Measurements from ENCODE around the gene UPF1. TPM values are rescaled to one million over a fixed set of nuclear protein-coding genes. Genes with fewer than 3 reads are reported as not detected.

UPF1 gene
- total RNA-seq, 1 donor from 2014 or later: 75.8 TPM

DNA sequence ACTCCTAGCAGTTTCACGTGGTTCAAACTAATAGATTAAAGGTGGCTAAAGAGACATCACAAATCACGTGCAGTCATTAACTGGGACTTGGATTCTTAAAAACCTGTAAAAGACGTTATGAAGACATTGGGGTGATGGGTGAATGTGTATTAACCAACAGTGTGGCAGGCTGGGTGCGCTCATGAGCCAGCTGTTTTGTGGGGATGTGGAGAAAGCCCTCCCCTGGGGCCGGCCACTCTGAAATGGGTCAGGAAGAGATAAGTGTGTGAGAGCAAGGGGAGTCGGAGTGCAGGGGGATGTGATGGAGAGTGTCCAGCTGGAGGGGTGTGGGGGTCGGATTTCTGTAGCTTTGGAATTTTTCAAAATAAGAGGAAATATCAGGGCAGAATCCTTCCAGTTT is 10.4 kb downstream of the UPF1 start:
- no peak for DNase-seq
- peaks cover 23% of the 10 kb centered on the region for H3K36me3 ChIP-seq
- no peaks in the 10 kb centered on the region for H3K9me3 ChIP-seq
- H3K27me3 ChIP-seq (ENCODE audit: low read depth): no peaks in the 10 kb centered on the region
- peaks cover 89% of the 10 kb centered on the region for H3K4me1 ChIP-seq
- no peak for ATAC-seq
- TF ChIP-seq, protein P1, sequence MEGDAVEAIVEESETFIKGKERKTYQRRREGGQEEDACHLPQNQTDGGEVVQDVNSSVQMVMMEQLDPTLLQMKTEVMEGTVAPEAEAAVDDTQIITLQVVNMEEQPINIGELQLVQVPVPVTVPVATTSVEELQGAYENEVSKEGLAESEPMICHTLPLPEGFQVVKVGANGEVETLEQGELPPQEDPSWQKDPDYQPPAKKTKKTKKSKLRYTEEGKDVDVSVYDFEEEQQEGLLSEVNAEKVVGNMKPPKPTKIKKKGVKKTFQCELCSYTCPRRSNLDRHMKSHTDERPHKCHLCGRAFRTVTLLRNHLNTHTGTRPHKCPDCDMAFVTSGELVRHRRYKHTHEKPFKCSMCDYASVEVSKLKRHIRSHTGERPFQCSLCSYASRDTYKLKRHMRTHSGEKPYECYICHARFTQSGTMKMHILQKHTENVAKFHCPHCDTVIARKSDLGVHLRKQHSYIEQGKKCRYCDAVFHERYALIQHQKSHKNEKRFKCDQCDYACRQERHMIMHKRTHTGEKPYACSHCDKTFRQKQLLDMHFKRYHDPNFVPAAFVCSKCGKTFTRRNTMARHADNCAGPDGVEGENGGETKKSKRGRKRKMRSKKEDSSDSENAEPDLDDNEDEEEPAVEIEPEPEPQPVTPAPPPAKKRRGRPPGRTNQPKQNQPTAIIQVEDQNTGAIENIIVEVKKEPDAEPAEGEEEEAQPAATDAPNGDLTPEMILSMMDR (IDR thresholded peaks at IDR 0.05): no peak
- intact Hi-C loops (cut with DNase I): no loop called here
- H3K27ac ChIP-seq: no peak overlapping the region
- H3K4me3 ChIP-seq: no peak overlapping the region

DNA sequence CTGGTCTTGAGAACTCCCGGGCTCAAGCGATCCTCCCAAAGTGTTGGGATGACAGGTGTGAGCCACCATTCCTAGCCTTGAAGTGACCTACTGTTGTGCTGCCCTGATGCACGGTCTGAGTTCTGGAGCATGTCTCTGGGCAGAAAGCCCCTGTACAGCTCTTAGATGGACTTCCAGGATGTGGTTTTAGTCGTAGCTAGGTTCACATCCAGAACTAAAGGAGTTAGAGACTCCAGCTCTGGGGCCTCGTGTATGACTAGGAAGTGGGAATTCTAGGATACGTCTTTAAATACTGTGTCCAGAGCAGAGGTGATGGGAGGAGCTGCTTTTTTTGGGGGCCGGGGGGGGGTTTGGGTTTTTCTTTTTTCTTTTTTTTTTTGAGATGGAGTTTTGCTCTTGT is 12.2 kb downstream of the UPF1 start:
- intact Hi-C loops (cut with DNase I): no loop called here
- H3K9me3 ChIP-seq: no peaks in the 10 kb centered on the region
- no peak for ATAC-seq
- H3K4me1 ChIP-seq: peaks cover 89% of the 10 kb centered on the region
- H3K27me3 ChIP-seq (ENCODE audit: low read depth): no peaks in the 10 kb centered on the region
- H3K36me3 ChIP-seq: peaks cover 19% of the 10 kb centered on the region
- TF ChIP-seq, protein P1 (IDR thresholded peaks at IDR 0.05): no peak
- no peak overlapping the region for H3K4me3 ChIP-seq
- DNase-seq: no peak
- H3K27ac ChIP-seq: no peak overlapping the region

DNA sequence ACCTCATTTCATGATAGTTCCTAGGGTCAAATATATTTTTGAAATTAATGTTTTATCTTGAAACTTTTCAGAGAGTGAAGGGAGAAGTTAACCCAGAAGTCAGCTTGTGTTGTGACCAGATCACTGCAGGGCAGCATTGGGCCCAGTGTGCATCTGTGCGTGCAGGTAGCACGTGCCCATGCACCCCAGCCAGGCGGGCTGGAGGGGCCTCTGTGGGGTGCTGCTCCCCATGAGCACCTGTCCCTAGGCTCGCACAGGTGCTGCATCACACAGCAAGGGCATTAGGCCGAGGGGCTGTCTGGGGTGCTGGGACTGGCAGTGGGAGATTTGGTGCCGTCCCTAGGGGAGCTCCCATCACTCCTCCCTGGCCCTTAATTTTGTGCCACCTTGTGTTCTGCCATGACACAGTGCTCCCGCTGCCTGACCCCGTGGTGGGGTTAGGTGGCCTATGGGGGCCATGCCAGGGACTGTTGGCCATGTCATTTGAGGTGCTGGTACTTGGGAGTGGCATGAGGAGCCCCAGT is 13.1 kb downstream of the UPF1 start:
- TF ChIP-seq, protein P1 (IDR thresholded peaks at IDR 0.05): no peak
- H3K36me3 ChIP-seq: peaks cover 19% of the 10 kb centered on the region
- intact Hi-C loops (cut with DNase I): no loop called here
- no peaks in the 10 kb centered on the region for H3K9me3 ChIP-seq
- no peak overlapping the region for H3K4me3 ChIP-seq
- H3K27me3 ChIP-seq (ENCODE audit: low read depth): no peaks in the 10 kb centered on the region
- DNase-seq: no peak
- H3K27ac ChIP-seq: no peak overlapping the region
- H3K4me1 ChIP-seq: peaks cover 89% of the 10 kb centered on the region
- ATAC-seq: no peak

DNA sequence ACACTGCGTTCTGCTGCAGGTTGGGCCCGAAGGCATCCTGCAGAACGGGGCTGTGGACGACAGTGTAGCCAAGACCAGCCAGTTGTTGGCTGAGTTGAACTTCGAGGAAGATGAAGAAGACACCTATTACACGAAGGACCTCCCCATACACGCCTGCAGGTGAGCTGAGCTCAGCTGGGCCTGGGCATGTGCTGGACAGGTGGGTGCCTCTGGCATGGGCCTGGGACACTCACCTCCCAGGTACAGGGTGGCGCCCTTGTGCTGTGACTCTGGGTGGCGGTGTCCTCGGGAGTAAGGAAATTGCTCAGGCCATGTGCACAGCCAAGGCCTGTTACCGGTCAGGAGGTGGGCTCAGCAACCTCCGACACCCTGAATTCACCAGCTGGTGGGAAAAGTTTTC is 14.2 kb downstream of the UPF1 start:
- Histone ChIP-seq H3K4me3 (no peak overlapping the region), H3K4me1 (peaks cover 89% of the 10 kb centered on the region), H3K27ac (peak overlapping the region; percentile 81), H3K9me3 (no peaks in the 10 kb centered on the region), H3K27me3 (ENCODE audit: low read depth) (no peaks in the 10 kb centered on the region), H3K36me3 (peaks cover 30% of the 10 kb centered on the region)
- TF ChIP-seq, protein P1 (IDR thresholded peaks at IDR 0.05): no peak
- DNase-seq: no peak
- ATAC-seq: no peak
- intact Hi-C loops (cut with DNase I): no loop called here

DNA sequence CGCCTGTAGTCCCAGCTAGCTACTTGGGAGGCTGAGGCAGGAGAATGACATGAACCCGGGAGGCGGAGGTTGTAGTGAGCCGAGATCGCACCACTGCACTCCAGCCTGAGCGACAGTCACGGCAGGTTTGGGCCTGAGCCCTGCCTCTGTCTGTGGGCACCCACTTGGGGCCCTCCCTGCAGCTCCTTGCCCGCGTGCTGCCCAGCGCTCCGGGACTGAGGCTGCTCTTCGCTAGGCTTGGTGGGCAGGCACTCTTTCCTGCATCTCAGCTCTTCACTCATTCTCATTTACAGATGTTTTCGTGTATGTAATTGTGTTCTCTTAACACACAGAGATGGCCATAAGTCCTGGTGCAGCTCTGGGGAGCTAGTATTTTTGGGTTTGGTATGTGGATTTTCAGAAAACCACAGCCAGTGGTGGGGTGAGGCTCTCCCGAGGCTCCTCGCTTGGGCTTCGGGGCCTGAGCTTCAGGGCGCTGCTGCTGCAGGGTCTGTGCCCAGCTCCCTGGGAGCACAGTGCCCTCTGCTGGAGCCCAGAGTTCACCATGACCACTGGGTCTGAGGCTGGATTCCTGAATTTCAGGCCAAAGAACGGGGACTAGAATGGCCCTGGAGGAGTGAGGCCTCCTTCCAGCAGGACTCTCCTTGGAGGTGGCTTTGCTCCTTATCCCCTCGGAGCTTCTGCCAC is 15.2 kb downstream of the UPF1 start:
- ATAC-seq: peak; percentile 85 to 87

More for the DNA sequence above, 15.2 kb downstream of the UPF1 start:
- Histone ChIP-seq H3K27me3 (ENCODE audit: low read depth) (no peaks in the 10 kb centered on the region), H3K4me3 (no peak overlapping the region), H3K36me3 (peaks cover 41% of the 10 kb centered on the region), H3K9me3 (no peaks in the 10 kb centered on the region), H3K4me1 (peaks cover 81% of the 10 kb centered on the region), H3K27ac (peak overlapping the region; percentile 81)
- peak; percentile 85 for DNase-seq
- TF ChIP-seq, protein P1 (IDR thresholded peaks at IDR 0.05): peak; percentile 89
- intact Hi-C loops (cut with DNase I): no loop called here
